Effector memory CD4-positive, alpha-beta T cell (primary cell): ENCODE data around the gene LACRT.
"Not testable (repeated sequence)": the region's sequence is repeated elsewhere in the genome, so short reads cannot be mapped to it uniquely, and the experiment has no call there.

Source experiments
- DNase-seq, 3 donors: peaks; one replicate each; pipeline ENCODE4 v3.0.0-alpha.2; 2020
- H3K27ac ChIP-seq: 2 replicates; pipeline ENCODE4 v1.7.0; 2013; ENCODE audit warnings: mild to moderate bottlenecking, low read length, moderate library complexity; ENCODE audit not compliant: insufficient read depth, poor library complexity, severe bottlenecking
- H3K27me3 ChIP-seq: replicated peaks from 2 replicates; pipeline ENCODE4 v1.7.0; 2013; ENCODE audit warnings: mild to moderate bottlenecking, low read length; ENCODE audit not compliant: insufficient read depth, control insufficient read depth, poor library complexity, severe bottlenecking
- H3K36me3 ChIP-seq: 2 replicates; pipeline ENCODE4 v1.7.0; 2013; ENCODE audit warnings: mild to moderate bottlenecking, low read length, moderate library complexity; ENCODE audit not compliant: control insufficient read depth, insufficient read depth
- H3K4me1 ChIP-seq: 2 replicates; pipeline ENCODE4 v1.7.0; 2013; ENCODE audit warnings: low read length, mild to moderate bottlenecking; ENCODE audit not compliant: control insufficient read depth, insufficient read depth, poor library complexity, severe bottlenecking
- H3K4me3 ChIP-seq: 2 replicates; pipeline ENCODE4 v1.7.0; 2013; ENCODE audit warnings: low read length, low read depth, mild to moderate bottlenecking; ENCODE audit not compliant: insufficient read depth, poor library complexity, severe bottlenecking
- H3K9me3 ChIP-seq: 2 replicates; pipeline ENCODE4 v1.7.0; 2013; ENCODE audit warnings: mild to moderate bottlenecking, low read length, moderate library complexity; ENCODE audit not compliant: control insufficient read depth

LACRT gene

GRCh38 chr12:54641554-54641953 lies 6.9 kb upstream of the LACRT start:
- DNase-seq = no peak
- H3K36me3 ChIP-seq = no peaks in the 10 kb centered on the region
- no peak overlapping the region for H3K27ac ChIP-seq
- H3K4me1 ChIP-seq = no peaks in the 10 kb centered on the region
- H3K27me3 ChIP-seq = peaks cover 5% of the 10 kb centered on the region
- H3K4me3 ChIP-seq = no peak overlapping the region
- no peaks in the 10 kb centered on the region for H3K9me3 ChIP-seq

GRCh38 chr12:54641089-54641488 lies 6.4 kb upstream of the LACRT start:
- H3K36me3 ChIP-seq = no peaks in the 10 kb centered on the region
- H3K9me3 ChIP-seq = no peaks in the 10 kb centered on the region
- H3K4me3 ChIP-seq = no peak overlapping the region
- peaks cover 5% of the 10 kb centered on the region for H3K27me3 ChIP-seq
- DNase-seq = no peak
- no peak overlapping the region for H3K27ac ChIP-seq
- H3K4me1 ChIP-seq = no peaks in the 10 kb centered on the region

GRCh38 chr12:54639112-54639511 lies 4.4 kb upstream of the LACRT start:
- H3K27me3 ChIP-seq, DNase-seq, H3K36me3 ChIP-seq, H3K4me1 ChIP-seq, H3K4me3 ChIP-seq, H3K9me3 ChIP-seq, H3K27ac ChIP-seq: not testable (repeated sequence)

- DNase-seq = no peak
- no peaks in the 10 kb centered on the region for H3K4me1 ChIP-seq
- H3K36me3 ChIP-seq = no peaks in the 10 kb centered on the region
- no peak overlapping the region for H3K4me3 ChIP-seq
- no peaks in the 10 kb centered on the region for H3K9me3 ChIP-seq
- H3K27ac ChIP-seq = no peak overlapping the region
- no peaks in the 10 kb centered on the region for H3K27me3 ChIP-seq
Observed at GRCh38 chr12:54631988-54632728, 2.5 kb downstream of the LACRT start.

- H3K4me1 ChIP-seq = no peaks in the 10 kb centered on the region
- no peak overlapping the region for H3K27ac ChIP-seq
- no peaks in the 10 kb centered on the region for H3K36me3 ChIP-seq
- DNase-seq = no peak
- H3K9me3 ChIP-seq = no peaks in the 10 kb centered on the region
- H3K4me3 ChIP-seq = no peak overlapping the region
- no peaks in the 10 kb centered on the region for H3K27me3 ChIP-seq
Observed at GRCh38 chr12:54631551-54631950, 3.1 kb downstream of the LACRT start.

- no peak for DNase-seq
- H3K4me1 ChIP-seq = no peaks in the 10 kb centered on the region
- H3K27me3 ChIP-seq = no peaks in the 10 kb centered on the region
- no peaks in the 10 kb centered on the region for H3K36me3 ChIP-seq
- no peak overlapping the region for H3K4me3 ChIP-seq
- no peaks in the 10 kb centered on the region for H3K9me3 ChIP-seq
- H3K27ac ChIP-seq = no peak overlapping the region
Observed at GRCh38 chr12:54629925-54630324, 4.8 kb downstream of the LACRT start.

GRCh38 chr12:54628186-54628846 lies 6.4 kb downstream of the LACRT start:
- no peak for DNase-seq
- no peaks in the 10 kb centered on the region for H3K27me3 ChIP-seq
- H3K9me3 ChIP-seq = no peaks in the 10 kb centered on the region
- H3K4me1 ChIP-seq = no peaks in the 10 kb centered on the region
- H3K27ac ChIP-seq = no peak overlapping the region
- H3K4me3 ChIP-seq = no peak overlapping the region
- H3K36me3 ChIP-seq = no peaks in the 10 kb centered on the region

- no peaks in the 10 kb centered on the region for H3K27me3 ChIP-seq
- no peak overlapping the region for H3K27ac ChIP-seq
- no peaks in the 10 kb centered on the region for H3K36me3 ChIP-seq
- no peaks in the 10 kb centered on the region for H3K4me1 ChIP-seq
- no peaks in the 10 kb centered on the region for H3K9me3 ChIP-seq
- DNase-seq = no peak
- H3K4me3 ChIP-seq = no peak overlapping the region
Observed at GRCh38 chr12:54627304-54627703, 7.4 kb downstream of the LACRT start.

GRCh38 chr12:54625598-54625997 lies 9.1 kb downstream of the LACRT start:
- H3K27me3 ChIP-seq = no peaks in the 10 kb centered on the region
- no peak for DNase-seq
- H3K4me3 ChIP-seq = no peak overlapping the region
- no peak overlapping the region for H3K27ac ChIP-seq
- H3K36me3 ChIP-seq = no peaks in the 10 kb centered on the region
- no peaks in the 10 kb centered on the region for H3K9me3 ChIP-seq
- H3K4me1 ChIP-seq = no peaks in the 10 kb centered on the region
